Neutrophil (primary cell): ENCODE measurements around the gene TMEM200A.

Experiments used
- H3K27ac ChIP-seq: fragments of 200-600 bp; sonication (generic); 2 replicates; pipeline ENCODE4 v1.5.1; 2016; ENCODE audit warnings: mild to moderate bottlenecking, moderate library complexity
- H3K27me3 ChIP-seq: fragments of 200-600 bp; sonication (generic); 2 replicates; pipeline ENCODE4 v1.6.0; 2016; ENCODE audit warnings: mild to moderate bottlenecking
- H3K36me3 ChIP-seq: fragments of 200-600 bp; sonication (generic); 2 replicates; pipeline ENCODE4 v1.5.1; 2017
- H3K4me1 ChIP-seq, 2 experiments: fragments of 200-600 bp in 1 of 2; sonication (generic) in 1 of 2; 1 replicate in 1 of 2; 2 replicates in 1 of 2; pipeline versions ENCODE4 v1.5.1 to v1.6.1; 2013 to 2016; ENCODE audit warnings: low read depth in 1 of 2, low read length in 1 of 2, mild to moderate bottlenecking in 1 of 2, moderate library complexity in 1 of 2; ENCODE audit not compliant: control insufficient read depth in 1 of 2, insufficient read depth in 1 of 2
- H3K4me3 ChIP-seq, 2 experiments: fragments of 200-600 bp in 1 of 2; sonication (generic) in 1 of 2; 1 replicate in 1 of 2; 2 replicates in 1 of 2; pipeline ENCODE4 v1.5.1; 2013 to 2016; ENCODE audit warnings: low read depth in 1 of 2, low read length in 1 of 2, mild to moderate bottlenecking in 1 of 2, moderate library complexity in 1 of 2
- H3K9me3 ChIP-seq: fragments of 200-600 bp; sonication (generic); 2 replicates; pipeline ENCODE4 v1.5.1; 2016
- CTCF ChIP-seq: fragments of 200-600 bp; sonication (generic); IDR thresholded peaks from 2 replicates; pipeline ENCODE4 v1.5.1; 2016; ENCODE audit warnings: antibody characterized with exemption

Gene TMEM200A

GRCh38 chr6:130467146-130468050, 101.6 kb downstream of the TMEM200A start:
- H3K4me3 ChIP-seq, result no peak overlapping the region
- H3K27me3 ChIP-seq, result no peaks in the 10 kb centered on the region
- H3K9me3 ChIP-seq, result no peaks in the 10 kb centered on the region
- no peak overlapping the region for H3K27ac ChIP-seq
- H3K36me3 ChIP-seq, result no peaks in the 10 kb centered on the region
- no peaks in the 10 kb centered on the region for H3K4me1 ChIP-seq
- no peak for TF ChIP-seq CTCF

- no peak overlapping the region for H3K27ac ChIP-seq
- no peak overlapping the region for H3K4me3 ChIP-seq
- TF ChIP-seq CTCF, result no peak
- H3K4me1 ChIP-seq, result no peaks in the 10 kb centered on the region
- no peaks in the 10 kb centered on the region for H3K9me3 ChIP-seq
- no peaks in the 10 kb centered on the region for H3K27me3 ChIP-seq
- no peaks in the 10 kb centered on the region for H3K36me3 ChIP-seq
Measured at GRCh38 chr6:130470766-130471165, 104.9 kb downstream of the TMEM200A start.

GRCh38 chr6:130473886-130474285, 108.1 kb downstream of the TMEM200A start:
- H3K4me1 ChIP-seq, result no peaks in the 10 kb centered on the region
- H3K4me3 ChIP-seq, result no peak overlapping the region
- TF ChIP-seq CTCF, result no peak
- no peak overlapping the region for H3K27ac ChIP-seq
- no peaks in the 10 kb centered on the region for H3K36me3 ChIP-seq
- no peaks in the 10 kb centered on the region for H3K27me3 ChIP-seq
- no peaks in the 10 kb centered on the region for H3K9me3 ChIP-seq

- TF ChIP-seq CTCF, result no peak
- no peaks in the 10 kb centered on the region for H3K4me1 ChIP-seq
- no peaks in the 10 kb centered on the region for H3K9me3 ChIP-seq
- no peaks in the 10 kb centered on the region for H3K36me3 ChIP-seq
- no peak overlapping the region for H3K4me3 ChIP-seq
- no peak overlapping the region for H3K27ac ChIP-seq
- H3K27me3 ChIP-seq, result no peaks in the 10 kb centered on the region
Measured at GRCh38 chr6:130482645-130483390, 117.0 kb downstream of the TMEM200A start.

- Histone ChIP-seq H3K27me3 (no peaks in the 10 kb centered on the region), H3K9me3 (no peaks in the 10 kb centered on the region), H3K4me1 (no peaks in the 10 kb centered on the region), H3K4me3 (no peak overlapping the region), H3K27ac (no peak overlapping the region), H3K36me3 (no peaks in the 10 kb centered on the region)
- no peak for TF ChIP-seq CTCF
Measured at GRCh38 chr6:130485870-130486269, 120.1 kb downstream of the TMEM200A start.
